HG02610 (cell line): ENCODE results near the gene PAXIP1.
"Not testable (repeated sequence)": the region's sequence is repeated elsewhere in the genome, so short reads cannot be mapped to it uniquely, and the experiment has no call there.

Experiments
- ATAC-seq: cut with Tn5 transposase; IDR thresholded peaks from one replicate; pipeline ENCODE4 v1.9.1; 2021; ENCODE audit warnings: mild to moderate bottlenecking, moderate library complexity; ENCODE audit not compliant: unreplicated experiment

PAXIP1 gene, protein sequence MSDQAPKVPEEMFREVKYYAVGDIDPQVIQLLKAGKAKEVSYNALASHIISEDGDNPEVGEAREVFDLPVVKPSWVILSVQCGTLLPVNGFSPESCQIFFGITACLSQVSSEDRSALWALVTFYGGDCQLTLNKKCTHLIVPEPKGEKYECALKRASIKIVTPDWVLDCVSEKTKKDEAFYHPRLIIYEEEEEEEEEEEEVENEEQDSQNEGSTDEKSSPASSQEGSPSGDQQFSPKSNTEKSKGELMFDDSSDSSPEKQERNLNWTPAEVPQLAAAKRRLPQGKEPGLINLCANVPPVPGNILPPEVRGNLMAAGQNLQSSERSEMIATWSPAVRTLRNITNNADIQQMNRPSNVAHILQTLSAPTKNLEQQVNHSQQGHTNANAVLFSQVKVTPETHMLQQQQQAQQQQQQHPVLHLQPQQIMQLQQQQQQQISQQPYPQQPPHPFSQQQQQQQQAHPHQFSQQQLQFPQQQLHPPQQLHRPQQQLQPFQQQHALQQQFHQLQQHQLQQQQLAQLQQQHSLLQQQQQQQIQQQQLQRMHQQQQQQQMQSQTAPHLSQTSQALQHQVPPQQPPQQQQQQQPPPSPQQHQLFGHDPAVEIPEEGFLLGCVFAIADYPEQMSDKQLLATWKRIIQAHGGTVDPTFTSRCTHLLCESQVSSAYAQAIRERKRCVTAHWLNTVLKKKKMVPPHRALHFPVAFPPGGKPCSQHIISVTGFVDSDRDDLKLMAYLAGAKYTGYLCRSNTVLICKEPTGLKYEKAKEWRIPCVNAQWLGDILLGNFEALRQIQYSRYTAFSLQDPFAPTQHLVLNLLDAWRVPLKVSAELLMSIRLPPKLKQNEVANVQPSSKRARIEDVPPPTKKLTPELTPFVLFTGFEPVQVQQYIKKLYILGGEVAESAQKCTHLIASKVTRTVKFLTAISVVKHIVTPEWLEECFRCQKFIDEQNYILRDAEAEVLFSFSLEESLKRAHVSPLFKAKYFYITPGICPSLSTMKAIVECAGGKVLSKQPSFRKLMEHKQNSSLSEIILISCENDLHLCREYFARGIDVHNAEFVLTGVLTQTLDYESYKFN

DNA sequence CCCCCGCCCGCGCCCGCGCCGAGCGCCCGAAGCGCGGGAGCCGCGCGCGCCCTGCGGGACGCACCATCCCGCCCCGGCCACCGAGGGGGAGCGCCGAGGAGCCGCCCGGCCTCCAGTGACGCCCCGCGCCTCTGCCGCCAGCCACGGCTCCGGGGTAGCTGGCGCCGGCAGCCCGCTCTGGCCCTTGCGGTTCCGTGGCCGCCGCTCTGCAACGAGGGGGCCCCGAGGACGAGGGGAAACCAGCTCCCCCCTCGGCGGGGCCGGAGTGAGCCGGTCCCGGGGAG, at the start of gene PAXIP1:
Gene PAXIP1, minus strand, starts transcription at position 33 of the 284 bp plus-strand sequence. CDS start 195 bp downstream, outside the sequence.
- ATAC-seq: peak; percentile 56

- no peak for ATAC-seq
These were observed 48.4 kb upstream of the PAXIP1 start for GRCh38 chr7:155051355-155051754.

- no peak for ATAC-seq
These were observed 45.1 kb upstream of the PAXIP1 start for GRCh38 chr7:155048006-155048405.

DNA sequence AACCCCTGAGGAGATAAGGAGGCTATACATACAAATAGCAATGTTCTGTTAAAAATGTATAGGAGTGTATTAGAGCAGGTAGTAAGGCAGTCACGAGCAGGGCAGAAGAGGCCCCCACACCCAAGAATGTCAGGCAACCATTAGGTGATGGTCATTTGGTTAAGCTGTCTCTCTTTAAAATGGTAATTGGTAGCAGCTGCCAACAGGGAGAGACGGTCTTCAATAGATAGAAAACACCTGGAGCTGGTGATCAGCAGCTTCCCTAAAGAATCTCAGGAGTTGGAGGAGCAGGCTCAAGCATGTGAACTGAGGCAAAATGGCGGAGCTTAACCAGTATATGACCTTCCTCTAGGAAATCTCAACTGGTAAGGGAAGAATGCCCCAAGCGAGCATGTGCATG, 40.8 kb upstream of the PAXIP1 start:
- no peak for ATAC-seq

- no peak for ATAC-seq
These were observed 35.4 kb upstream of the PAXIP1 start for GRCh38 chr7:155038335-155038734.

GRCh38 chr7:155034495-155034894, 31.6 kb upstream of the PAXIP1 start:
- not testable (repeated sequence) for ATAC-seq

- ATAC-seq: no peak
These were observed 30.1 kb upstream of the PAXIP1 start for GRCh38 chr7:155032978-155033377.

GRCh38 chr7:155027879-155028278, 25.0 kb upstream of the PAXIP1 start:
- ATAC-seq: no peak

- ATAC-seq: no peak
These were observed 18.8 kb upstream of the PAXIP1 start for GRCh38 chr7:155021699-155022145.

- no peak for ATAC-seq
These were observed 18.1 kb upstream of the PAXIP1 start for GRCh38 chr7:155020996-155021395.

DNA sequence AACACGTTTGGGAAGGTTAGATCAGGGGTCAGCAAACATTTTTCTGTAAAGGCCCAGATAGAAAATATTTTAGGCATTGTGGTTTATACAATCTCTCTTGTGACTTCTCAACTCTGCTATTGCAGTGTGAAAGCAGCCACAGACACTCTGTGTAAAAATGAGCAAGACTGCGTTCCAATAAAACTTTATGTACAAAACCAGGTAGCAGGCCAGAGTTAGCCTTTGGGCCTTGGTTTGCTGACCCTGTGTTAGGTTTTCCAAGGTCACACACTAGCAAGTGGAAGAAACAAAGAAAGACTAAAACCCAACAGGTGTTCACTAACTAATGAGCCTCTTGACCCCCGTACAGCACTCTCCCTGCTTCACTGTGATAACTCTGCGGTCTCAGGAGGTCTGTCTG, 14.9 kb upstream of the PAXIP1 start:
- no peak for ATAC-seq

- no peak for ATAC-seq
These were observed 8.2 kb upstream of the PAXIP1 start for GRCh38 chr7:155011086-155011485.

DNA sequence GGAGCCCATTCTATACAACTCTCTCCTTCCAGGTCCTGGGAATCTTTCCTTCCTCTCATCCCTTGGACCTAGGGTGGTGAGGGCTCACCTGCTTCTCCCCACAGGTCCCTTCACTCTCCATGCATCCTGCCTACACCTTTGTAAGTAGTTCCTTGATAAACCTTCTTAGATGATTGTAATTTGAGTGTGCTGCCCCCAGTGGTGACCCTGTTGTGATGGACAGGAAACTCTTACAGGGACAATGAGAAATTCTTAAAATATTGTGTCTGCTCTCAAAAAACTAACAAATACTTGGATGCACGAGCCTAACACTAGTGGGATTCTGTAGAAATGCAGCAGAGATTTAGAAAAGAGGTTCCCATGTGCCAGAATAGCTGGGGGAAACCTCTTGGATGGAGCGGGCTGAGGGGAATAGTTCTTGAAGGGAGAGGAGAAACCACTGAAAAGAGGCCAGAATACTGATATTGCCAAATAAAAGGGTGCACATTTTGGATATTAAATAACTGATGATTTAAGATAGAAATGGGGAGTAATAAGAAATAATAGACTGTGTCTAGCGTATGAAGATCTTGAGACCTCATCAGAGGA, 6.7 kb upstream of the PAXIP1 start:
- ATAC-seq: no peak

- ATAC-seq: no peak
These were observed 5.0 kb upstream of the PAXIP1 start for GRCh38 chr7:155007947-155008346.

DNA sequence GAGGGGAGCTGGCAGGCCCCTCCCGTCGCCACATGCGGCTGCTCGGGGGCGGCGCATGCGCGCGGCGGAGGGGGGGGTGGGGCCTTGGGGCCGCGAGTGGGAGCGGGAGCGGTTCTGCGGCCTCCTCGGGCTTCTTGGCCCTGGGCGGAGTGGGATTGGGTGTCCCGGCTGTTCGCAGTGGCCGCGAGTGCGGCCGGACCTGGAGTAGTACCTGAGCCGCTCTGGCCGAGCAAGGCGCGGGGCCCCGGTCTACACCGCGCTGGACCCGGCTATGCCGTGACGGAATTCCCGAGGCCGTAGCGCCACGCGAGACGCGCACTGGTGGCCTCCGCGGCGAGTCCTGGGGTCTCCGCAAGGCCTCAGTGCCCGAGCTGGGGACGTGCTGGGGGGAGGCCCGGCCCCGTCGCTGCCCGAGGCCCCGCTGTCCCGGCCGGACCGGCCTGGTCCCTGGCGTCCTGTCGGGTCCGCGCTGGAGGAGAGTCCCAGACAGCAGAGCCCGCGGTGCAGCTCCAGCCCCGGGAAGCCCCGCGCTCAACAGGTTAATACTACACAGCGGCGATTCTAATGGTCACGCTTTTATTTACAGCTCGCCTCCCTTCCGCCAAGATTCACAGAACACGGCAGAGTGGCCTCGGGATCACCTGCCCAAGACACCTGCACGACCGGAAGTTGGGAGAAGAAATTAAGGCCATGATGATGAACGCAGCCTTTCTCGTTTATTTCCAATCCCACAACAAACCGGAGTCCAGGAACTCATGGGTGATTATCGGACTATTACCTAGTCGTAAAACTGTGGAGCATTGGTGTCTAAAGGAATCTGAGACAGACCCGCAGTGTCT, 671 bp upstream of the PAXIP1 start:
- peak; percentile 68 for ATAC-seq

DNA sequence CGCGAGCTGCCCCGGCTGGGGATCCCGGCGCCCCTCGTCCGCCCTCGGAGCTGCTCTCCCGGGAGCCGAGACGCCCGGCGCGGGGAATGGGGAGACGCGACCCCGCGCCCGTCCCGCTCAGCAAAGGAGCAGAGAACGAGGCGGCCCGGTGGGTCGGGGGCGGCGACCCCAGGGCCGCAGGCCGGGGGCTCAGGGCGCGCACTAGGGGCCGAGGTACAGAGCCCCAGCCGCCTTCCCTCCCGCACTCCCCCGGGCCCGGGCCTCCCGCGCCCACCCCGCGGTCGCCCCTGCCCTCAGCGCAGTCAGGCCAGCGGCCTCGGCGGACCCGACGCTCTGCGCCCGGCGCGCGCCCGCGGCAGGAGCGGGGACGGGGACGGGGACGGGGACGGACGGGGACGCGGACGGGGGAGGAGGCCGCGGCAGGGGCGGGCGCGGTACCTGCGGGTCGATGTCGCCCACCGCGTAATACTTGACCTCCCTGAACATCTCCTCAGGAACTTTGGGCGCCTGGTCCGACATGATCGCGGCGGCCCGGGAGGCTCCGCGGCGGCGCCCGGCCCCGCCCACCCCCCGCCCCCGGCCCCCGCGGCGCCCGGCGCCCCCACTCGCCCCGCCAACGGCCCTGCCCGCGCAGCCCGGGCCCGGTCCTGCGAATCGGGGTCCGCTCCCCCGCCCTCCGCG, 373 bp downstream of the PAXIP1 start:
- peak; percentile 26 for ATAC-seq

DNA sequence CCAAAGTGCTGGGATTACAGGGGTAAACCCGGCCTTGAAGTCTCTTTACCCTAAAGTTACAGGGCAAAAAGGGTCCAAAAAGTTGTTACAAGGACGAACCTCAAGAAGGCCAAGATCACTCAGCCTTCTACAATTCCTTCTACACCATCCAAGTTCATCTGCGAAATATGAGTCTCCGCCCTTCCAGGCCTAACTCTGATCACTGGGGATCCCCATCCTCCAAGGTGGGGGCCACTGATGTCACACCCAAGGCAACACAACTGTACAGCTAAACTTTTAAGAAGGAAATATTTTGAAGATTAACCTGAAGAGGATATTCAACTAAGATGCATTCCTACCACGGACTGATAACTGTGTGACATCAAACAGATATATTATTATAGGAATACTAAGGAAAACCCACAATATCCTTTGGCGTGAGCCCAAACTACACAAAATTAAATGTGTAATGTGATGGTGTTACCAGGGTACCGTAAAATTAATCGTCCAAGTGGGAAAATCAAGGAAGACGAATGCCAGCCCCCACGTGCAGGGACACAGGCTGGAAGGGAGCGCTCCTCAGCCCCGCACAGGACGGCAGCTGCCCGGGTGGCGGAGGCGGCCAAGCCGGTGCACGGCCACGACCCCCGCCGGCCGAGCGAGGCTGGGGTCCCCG, 1.0 kb downstream of the PAXIP1 start:
- peak; percentile 10 for ATAC-seq

- ATAC-seq: no peak
These were observed 2.1 kb downstream of the PAXIP1 start for GRCh38 chr7:155000795-155001194.

DNA sequence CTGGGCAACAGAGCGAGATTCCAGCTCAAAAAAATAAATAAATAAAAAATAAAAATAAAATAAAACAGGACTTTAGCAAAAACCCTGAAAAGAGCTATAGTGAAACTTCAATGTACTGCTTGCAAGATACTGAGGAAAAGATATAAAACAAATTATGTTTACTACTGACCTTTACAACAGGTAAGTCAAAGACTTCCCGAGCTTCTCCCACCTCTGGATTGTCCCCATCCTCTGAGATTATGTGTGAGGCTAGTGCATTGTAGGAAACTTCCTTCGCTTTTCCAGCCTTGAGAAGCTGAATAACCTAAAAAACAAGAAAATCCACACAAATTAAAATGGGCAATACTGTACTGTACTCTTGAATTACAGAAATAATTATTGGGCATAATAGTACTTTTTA, 4.4 kb downstream of the PAXIP1 start:
- no peak for ATAC-seq
